CD4-positive, alpha-beta T cell treated with Interleukin-15 for 4 hours (primary cell): ENCODE results near the gene PDLIM4.
A peak's percentile ranks its signal among the peaks of the same experiment; 100 is the strongest.

ENCODE experiments used
- DNase-seq: peaks from one replicate; pipeline ENCODE4 v3.0.0-alpha.2; 2020; ENCODE audit warnings: low spot score

Gene PDLIM4

DNA sequence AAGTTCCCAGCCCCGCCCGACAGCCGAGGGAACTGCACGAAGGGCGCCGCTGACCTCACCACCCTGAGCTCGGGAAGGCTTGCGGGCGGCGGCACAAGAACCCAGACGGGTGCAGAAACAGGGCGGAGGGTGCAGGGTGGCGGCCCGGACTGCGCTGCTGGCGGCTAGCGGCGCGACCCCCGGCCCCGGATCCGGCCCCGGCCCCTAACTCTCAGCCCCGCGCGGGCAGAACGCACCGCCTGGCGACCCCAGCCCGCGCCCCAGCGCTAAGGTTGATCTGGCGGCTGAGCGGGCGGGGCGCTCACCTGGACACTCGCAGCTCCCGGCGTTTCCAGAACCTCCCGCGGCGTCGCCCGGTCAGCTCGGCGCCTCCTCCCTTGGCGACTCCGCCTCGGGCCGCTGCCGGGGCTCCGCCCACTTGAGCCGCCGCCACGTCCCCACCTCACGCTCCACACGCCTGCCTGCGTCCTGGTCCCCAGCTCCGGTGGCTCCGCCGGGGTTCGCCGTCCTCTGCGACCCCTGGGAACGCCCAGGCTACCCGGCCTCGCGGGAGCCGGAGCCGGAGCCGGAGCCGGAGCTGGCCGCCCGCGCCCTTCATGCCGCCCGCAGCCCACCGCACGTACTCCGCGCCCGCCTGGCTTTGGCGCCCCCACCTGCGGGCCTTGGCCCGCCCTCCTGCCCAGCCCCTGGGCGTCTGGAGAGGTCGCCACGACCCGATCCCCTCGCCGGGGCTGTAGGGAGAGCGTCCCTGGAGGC is 29.8 kb upstream of the PDLIM4 start, which contains the start of gene P4HA2:
P4HA2 (minus strand) TSS at position 369 of the 756 bp plus-strand sequence. CDS start 9,227 bp downstream, outside the sequence.
- DNase-seq, result peak; percentile 29

GRCh38 chr5:132228241-132229035 is 29.1 kb upstream of the PDLIM4 start:
- no peak for DNase-seq

DNA sequence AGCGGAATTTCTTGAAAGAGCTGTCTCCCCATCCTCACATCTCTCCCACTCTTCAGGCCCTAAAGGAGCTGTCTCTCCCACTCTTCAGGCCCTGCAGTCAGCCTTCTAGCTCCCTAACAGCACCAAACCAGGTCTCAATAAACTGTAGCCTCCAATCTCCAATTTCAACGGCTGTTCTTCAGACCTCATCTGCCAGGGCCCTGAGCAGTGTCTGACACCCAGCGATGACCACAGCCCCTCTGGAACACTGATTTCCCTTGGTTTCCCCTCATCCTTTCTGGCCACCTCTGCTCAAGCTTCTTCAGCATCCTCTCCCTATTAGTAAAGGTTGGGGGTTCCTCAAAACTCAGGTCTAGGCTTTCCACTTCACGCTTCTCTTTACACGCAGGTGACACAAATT is 28.3 kb upstream of the PDLIM4 start:
- no peak for DNase-seq

DNA sequence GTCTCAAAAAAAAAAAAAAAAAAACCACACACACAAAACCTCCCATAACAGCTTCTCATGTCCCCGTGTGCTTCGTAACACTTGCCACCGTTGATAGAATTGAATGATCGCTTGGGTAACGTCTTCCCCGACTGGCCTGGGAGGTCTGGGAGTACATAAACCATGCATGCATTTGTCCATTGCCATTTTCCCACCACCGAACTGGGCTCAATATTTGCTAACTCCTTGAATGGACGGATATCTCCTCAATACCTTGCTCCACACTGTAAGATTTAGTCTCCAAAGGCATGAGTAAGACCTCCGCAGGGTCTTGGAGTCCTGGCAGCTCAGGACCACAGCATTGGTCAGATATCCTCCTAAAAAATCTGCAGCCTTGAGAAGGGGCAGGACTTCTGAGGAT is 26.6 kb upstream of the PDLIM4 start:
- DNase-seq, result no peak

DNA sequence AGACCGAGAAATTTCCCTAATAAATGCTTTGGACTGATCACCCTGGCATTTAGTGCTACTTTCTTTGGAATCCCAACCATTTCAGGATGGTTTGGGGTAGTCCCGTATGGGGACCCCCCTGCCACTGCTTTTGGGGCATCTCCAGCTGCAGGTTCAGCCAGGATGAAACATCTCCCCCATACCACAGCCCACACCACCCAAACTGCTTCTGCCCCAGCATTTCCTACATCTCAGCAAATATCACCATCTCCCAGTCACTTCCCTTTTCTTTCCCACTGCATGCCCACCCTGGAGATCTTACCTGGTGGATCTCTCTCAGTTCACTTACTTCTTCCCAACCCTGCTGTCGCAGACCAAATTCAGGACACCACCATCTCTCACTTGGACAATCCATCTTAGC is 25.0 kb upstream of the PDLIM4 start:
- no peak for DNase-seq

GRCh38 chr5:132233081-132233480 is 24.4 kb upstream of the PDLIM4 start:
- no peak for DNase-seq

DNA sequence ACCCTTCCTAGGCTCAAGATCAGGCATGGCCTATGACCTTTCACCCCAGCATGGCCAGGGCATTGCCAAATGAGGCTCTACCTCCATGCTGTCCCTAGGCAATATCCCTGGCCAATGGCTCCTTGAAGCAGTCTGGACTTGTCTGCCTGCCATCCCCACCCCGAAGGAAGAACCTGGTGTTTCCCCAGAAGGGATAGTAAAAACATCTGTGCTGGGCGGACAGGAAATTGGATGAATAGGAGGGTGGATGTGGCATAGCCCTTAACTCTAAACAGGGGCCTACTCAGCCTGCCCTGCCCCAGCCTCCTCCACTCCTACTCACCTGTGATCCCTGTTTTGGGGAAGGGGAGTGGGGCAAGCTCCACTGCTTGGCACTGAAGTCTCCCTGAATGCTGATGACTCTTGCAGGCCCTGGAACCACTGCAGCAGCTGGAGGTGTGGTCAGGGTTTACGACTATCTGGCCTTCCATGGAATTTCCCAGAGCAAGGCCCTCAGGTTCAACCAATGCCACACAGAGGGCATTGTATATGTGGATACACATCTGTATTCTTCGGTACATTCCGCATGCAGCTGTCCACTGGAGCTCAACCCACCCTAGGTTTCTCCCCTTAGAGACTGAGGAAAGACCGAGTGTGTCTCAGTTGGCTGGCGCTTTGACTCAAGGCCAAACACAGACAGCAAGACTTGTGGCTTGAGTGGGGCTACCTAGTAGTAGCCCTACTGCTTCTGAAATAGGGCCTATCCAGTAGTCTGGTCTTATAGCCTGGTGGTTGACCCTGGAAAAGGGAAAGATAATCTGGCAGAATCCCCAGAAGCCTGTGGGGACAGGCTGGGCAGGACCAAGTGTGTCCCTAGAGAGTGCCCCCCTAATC is 23.4 kb upstream of the PDLIM4 start:
- DNase-seq, result no peak

DNA sequence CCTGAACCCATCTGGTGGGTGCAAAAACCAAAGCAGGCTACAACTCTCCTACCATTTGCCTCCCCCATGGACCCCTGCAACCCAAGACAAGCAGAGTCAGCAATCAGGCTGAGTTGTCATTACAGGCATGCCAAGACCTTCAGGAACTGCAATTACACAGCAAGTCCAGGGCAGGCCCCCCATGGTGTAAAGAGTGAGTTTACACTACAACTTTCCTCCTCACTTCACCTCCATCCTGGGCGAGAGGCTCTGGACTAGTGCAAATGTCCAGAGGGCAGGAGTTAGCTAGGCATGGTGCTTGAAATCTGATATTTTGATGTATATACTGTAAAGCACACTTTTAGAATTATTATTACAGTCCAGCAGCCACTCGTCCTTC is 22.8 kb upstream of the PDLIM4 start:
- DNase-seq, result no peak

GRCh38 chr5:132235340-132235739 is 22.2 kb upstream of the PDLIM4 start:
- no peak for DNase-seq

DNA sequence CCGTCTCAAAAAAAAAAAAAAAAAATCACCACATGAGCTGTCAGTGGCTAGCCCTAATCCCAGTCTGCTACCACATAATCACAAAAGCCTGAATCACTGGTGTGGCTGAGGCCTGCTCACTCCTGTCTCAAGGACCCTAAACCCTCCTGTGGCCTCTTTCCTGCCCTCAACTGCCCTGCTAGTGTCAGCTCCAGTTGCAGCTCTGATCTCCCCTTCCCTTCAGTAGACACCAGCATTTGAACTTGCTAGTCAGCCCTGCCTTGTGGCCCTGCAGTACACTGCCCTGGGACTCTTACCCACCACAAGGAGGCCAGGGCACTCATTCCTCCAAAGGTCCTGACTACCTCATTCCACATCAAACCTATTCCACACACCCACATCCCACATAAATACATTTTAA is 20.4 kb upstream of the PDLIM4 start:
- no peak for DNase-seq

- DNase-seq, result no peak
Measured at GRCh38 chr5:132237670-132238069, 19.8 kb upstream of the PDLIM4 start.

- DNase-seq, result peak; percentile 70
Measured at GRCh38 chr5:132238169-132238744, 19.2 kb upstream of the PDLIM4 start.

DNA sequence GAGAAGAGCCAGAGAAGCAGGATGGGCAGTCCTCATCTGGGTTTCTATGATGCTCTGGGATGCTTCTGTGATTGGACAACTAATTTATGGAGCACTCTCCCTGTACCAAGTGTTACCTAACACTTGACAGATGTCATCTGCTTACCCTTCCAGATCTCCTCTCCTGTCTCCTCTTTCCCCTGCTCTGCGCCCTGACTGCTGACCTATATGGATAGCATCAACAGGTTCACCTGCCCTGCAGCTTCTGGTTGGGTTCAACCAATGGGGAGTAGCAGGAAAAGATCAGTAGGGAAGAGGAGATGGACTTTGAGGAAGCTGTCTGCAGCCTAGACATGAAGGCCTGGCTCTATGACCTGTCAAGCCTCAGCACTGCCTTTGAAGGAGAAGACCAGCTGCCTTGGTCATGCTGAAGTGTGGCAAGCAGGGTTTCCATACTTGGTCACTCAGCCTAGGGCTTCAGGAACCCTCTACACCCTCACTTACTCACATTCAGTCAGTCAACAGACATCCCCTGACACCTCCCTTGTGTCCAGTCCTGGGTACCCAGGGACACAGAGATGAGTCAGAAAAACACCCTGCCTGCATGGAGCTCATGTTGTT is 18.5 kb upstream of the PDLIM4 start:
- DNase-seq, result no peak

GRCh38 chr5:132239776-132240175 is 17.7 kb upstream of the PDLIM4 start:
- no peak for DNase-seq

GRCh38 chr5:132243366-132243977 is 14.0 kb upstream of the PDLIM4 start:
- DNase-seq, result no peak

DNA sequence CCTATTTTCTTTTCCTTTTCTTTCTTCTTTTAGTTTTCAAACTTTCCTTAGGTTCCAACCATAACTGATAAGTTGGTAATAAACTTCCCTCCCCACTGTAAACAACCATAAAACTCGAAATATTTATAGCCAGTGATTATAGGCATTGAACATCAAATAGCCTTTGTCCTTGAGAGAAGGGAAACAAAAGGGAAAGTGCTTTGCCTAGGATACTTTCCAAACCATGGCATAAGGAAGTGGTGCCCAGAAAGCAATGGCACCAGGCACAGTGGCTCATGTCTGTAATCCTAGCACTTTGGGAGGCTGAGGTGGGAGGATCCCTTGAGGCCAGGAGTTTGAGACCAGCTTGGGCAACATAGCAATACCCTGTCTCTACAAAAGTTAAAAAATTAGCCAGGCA is 11.9 kb upstream of the PDLIM4 start:
- DNase-seq, result no peak

DNA sequence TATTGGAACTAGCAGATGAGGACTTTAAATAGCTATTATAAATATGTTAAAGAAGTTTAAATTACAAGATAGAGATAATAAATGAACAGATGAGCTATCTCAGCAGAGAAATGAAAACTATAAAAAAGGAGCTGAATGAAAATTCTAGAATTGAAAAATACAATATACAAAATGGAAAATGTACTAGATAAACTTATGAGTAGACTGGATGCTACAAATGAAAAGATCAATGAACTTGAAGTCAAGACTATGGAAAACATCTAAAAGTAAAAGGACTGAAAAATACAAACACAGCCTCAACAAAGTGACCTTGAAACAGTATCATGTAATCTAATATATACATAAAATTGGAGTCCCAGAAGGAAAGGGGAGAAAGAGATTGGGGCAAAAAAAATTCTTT is 10.7 kb upstream of the PDLIM4 start:
- no peak for DNase-seq

DNA sequence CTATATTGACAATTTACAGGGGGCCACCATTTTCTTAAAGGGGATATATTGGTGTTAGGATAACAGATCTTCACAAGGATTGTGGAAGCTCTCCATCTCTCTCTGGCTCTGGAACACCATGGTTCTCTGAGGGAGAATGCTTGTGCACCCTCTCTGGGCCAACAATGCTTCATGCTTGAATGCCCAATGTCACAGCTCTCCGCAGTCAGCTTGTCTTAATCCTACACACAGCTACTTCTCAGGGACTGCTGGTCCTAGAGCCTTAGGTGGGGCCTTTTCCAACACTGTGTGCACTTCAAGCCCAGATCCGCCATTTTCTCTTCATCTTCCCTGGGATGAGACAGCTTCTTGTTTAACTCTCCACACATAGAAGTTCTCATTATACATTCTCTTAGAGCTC is 6.9 kb upstream of the PDLIM4 start:
- no peak for DNase-seq

GRCh38 chr5:132251220-132251725 is 6.2 kb upstream of the PDLIM4 start:
- no peak for DNase-seq

DNA sequence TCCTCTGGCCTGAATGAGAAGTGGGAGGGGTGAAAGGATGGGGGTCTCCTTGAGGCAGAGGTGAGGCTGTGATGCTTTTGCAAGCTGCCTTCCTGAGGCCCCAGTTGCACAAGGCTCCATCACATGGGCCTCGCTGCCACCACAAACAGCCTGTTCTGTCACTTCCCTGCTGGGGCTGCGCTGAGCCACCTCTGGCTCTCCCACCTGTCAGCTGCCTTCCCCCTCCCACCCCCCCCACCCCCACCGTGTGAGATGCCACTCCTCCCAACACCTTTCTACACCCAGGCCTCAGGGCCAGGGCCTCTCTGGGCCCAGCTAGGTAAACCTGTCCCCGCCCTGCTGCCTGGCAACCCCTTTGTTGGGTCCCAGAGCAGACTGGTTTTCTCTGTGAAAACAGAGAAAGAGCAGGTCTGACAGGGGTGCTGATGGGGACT is 4.5 kb upstream of the PDLIM4 start:
- DNase-seq, result no peak
